K562 (cell line): ENCODE measurements around the gene TMEM81. TPM values are rescaled to one million over a fixed set of nuclear protein-coding genes. Genes with fewer than 3 reads are reported as not detected.

Experiments
- ATF7 ChIP-seq: fragments of 450-650 bp; IDR thresholded peaks from 2 replicates; pipeline ENCODE4 v1.7.1; 2014; ENCODE audit warnings: mild to moderate bottlenecking, moderate library complexity
- FOXJ3 ChIP-seq: sonication (generic); formaldehyde crosslinking; IDR thresholded peaks from 2 replicates; pipeline ENCODE4 v1.4.0; 2020; ENCODE audit warnings: mild to moderate bottlenecking, missing genetic modification reagents
- FOXM1 ChIP-seq, 2 experiments: fragments of 450-650 bp in 1 of 2; sonication (generic) in 1 of 2; formaldehyde crosslinking in 1 of 2; IDR thresholded peaks; 2 replicates each; pipeline versions ENCODE4 v1.6.1 to v1.9.0; 2017 to 2022; ENCODE audit warnings: low read depth in 2 of 2, mild to moderate bottlenecking in 2 of 2, missing genetic modification reagents in 1 of 2, moderate library complexity in 1 of 2
- GATA2 ChIP-seq: sonication (generic); formaldehyde crosslinking; IDR thresholded peaks from 2 replicates; pipeline ENCODE4 v1.4.0; 2020; ENCODE audit warnings: mild to moderate bottlenecking, missing genetic modification reagents
- JUND ChIP-seq, 2 experiments: IDR thresholded peaks; 2 replicates in 1 of 2; 3 replicates in 1 of 2; pipeline ENCODE4 v1.6.1; 2011; ENCODE audit warnings: borderline replicate concordance in 2 of 2, low read depth in 2 of 2, low read length in 2 of 2, improper control_type of control experiment in 1 of 2, missing biosample characterization in 1 of 2, missing genetic modification characterization in 1 of 2, missing genetic modification reagents in 1 of 2
- KLF16 ChIP-seq: IDR thresholded peaks from 2 replicates; pipeline ENCODE4 v1.6.1; 2016; ENCODE audit warnings: antibody characterized with exemption
- MXD1 ChIP-seq: fragments of 250-450 bp; sonication (Bioruptor Pico); IDR thresholded peaks from 2 replicates; pipeline ENCODE4 v1.8.0; 2021; ENCODE audit warnings: borderline replicate concordance, mild to moderate bottlenecking, moderate library complexity; ENCODE audit not compliant: poor library complexity, severe bottlenecking
- RBM22 ChIP-seq: fragments of 200-400 bp; formaldehyde crosslinking; IDR thresholded peaks from 2 replicates; pipeline ENCODE4 v1.6.1; 2018; ENCODE audit warnings: low read length, low read depth; ENCODE audit not compliant: poor library complexity, severe bottlenecking
- SAP30 ChIP-seq: fragments of 200-600 bp; sonication (generic); IDR thresholded peaks from 2 replicates; pipeline ENCODE4 v1.6.1; 2012; ENCODE audit warnings: borderline replicate concordance, low read depth, mild to moderate bottlenecking, moderate library complexity, low read length, control low read depth, inconsistent platforms; ENCODE audit not compliant: insufficient read depth, poor library complexity, severe bottlenecking
- SIN3B ChIP-seq: fragments of 450-650 bp; IDR thresholded peaks from 2 replicates; pipeline ENCODE4 v1.6.1; 2017; ENCODE audit warnings: low read depth, mild to moderate bottlenecking, moderate library complexity
- SNIP1 ChIP-seq: fragments of 450-650 bp; IDR thresholded peaks from 2 replicates; pipeline ENCODE4 v1.7.1; 2017; ENCODE audit warnings: low read depth, mild to moderate bottlenecking
- ZFPM2 ChIP-seq: fragments of 250-450 bp; sonication (Bioruptor Pico); IDR thresholded peaks from 2 replicates; pipeline ENCODE4 v1.5.1; 2022; ENCODE audit warnings: mild to moderate bottlenecking
- ZFX ChIP-seq: sonication (generic); formaldehyde crosslinking; IDR thresholded peaks from 2 replicates; pipeline ENCODE4 v1.8.0; 2022; ENCODE audit warnings: mild to moderate bottlenecking, missing genetic modification reagents, moderate library complexity
- ZNF76 ChIP-seq: fragments of 250-450 bp; sonication (Bioruptor Pico); IDR thresholded peaks from 2 replicates; pipeline ENCODE4 v1.4.0; 2020; ENCODE audit warnings: mild to moderate bottlenecking, moderate library complexity, borderline replicate concordance
- polyA plus RNA-seq, 8 experiments: library from polyadenylated mRNA; depleted of rRNA in 4 of 8; stranded (reverse) in 5 of 8; unstranded in 3 of 8; fragments of >200 nt; fragmentation: Nextera tagmentation in 2 of 8; fragmentation: Illumina TruSeq in 1 of 8; extraction: Ambion mirVana in 2 of 8; extraction: Trizol in 1 of 8; gene quantifications; 2 replicates each; pipeline versions ENCODE4 v1.2.1 to v1.2.3, GENCODE V29; 2011 to 2014; ENCODE audit warnings: inconsistent platforms in 1 of 8, missing spikeins in 1 of 8
- total RNA-seq, 7 experiments: library from RNA; depleted of rRNA in 6 of 7; stranded (reverse); fragments of >200 nt in 6 of 7; fragmentation: Illumina TruSeq in 2 of 7; extraction: Trizol in 2 of 7; gene quantifications; 2 replicates each; pipeline versions ENCODE4 v1.2.1 to v1.2.3, GENCODE V29; 2011 to 2021; ENCODE audit warnings: low replicate concordance in 1 of 7
- TF ChIP-seq, protein P1 (sequence below), 2 experiments: IDR thresholded peaks; 2 replicates each; pipeline ENCODE4 v1.6.1; 2012; ENCODE audit warnings: improper control_type of control experiment in 2 of 2, low read depth in 2 of 2, low read length in 2 of 2, borderline replicate concordance in 1 of 2
- TF ChIP-seq, protein P2 (sequence below): sonication (generic); formaldehyde crosslinking; IDR thresholded peaks from 2 replicates; pipeline ENCODE4 v1.9.0; 2022; ENCODE audit warnings: mild to moderate bottlenecking, missing genetic modification reagents
- TF ChIP-seq, protein P3 (sequence below): fragments of 450-650 bp; formaldehyde crosslinking; IDR thresholded peaks from 2 replicates; pipeline ENCODE4 v1.4.0; 2020; ENCODE audit warnings: mild to moderate bottlenecking, mixed read lengths

Gene TMEM81
- total and polyA plus RNA-seq, 9 of the 15 experiments (the other 6 are each of a cell fraction or from before 2014, with no cell fraction given) = 3.2 to 6.1 (median 4.4) TPM

GRCh38 chr1:205121660-205122488, 37.6 kb upstream of the TMEM81 start, which contains the start of gene RBBP5 (continued):
- peak; percentile 97 for TF ChIP-seq ATF7
- TF ChIP-seq FOXJ3 (CRISPR knock-in tag) = no peak
- no peak for TF ChIP-seq GATA2 (CRISPR knock-in tag)
- TF ChIP-seq FOXM1 (IDR thresholded peaks at IDR 0.05; ENCODE audit: low read depth) = peak; percentile 92
- TF ChIP-seq FOXM1 (CRISPR knock-in tag; IDR thresholded peaks at IDR 0.05; ENCODE audit: low read depth) = no peak
- peak; percentile 70; the same call in 1 of the 2 replicates for TF ChIP-seq ZNF76 (CRISPR knock-in tag)
- no peak for TF ChIP-seq MXD1 (CRISPR knock-in tag)
- TF ChIP-seq, protein P1, sequence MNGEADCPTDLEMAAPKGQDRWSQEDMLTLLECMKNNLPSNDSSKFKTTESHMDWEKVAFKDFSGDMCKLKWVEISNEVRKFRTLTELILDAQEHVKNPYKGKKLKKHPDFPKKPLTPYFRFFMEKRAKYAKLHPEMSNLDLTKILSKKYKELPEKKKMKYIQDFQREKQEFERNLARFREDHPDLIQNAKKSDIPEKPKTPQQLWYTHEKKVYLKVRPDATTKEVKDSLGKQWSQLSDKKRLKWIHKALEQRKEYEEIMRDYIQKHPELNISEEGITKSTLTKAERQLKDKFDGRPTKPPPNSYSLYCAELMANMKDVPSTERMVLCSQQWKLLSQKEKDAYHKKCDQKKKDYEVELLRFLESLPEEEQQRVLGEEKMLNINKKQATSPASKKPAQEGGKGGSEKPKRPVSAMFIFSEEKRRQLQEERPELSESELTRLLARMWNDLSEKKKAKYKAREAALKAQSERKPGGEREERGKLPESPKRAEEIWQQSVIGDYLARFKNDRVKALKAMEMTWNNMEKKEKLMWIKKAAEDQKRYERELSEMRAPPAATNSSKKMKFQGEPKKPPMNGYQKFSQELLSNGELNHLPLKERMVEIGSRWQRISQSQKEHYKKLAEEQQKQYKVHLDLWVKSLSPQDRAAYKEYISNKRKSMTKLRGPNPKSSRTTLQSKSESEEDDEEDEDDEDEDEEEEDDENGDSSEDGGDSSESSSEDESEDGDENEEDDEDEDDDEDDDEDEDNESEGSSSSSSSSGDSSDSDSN (IDR thresholded peaks at IDR 0.05; ENCODE audit: borderline replicate concordance in 1 of 2, low read depth in 2 of 2, low read length in 2 of 2) = peak; percentile 51 to 85; a peak in 3 of 4 replicates
- peak; percentile 69 for TF ChIP-seq KLF16
- peak; percentile 92 for TF ChIP-seq SIN3B
- TF ChIP-seq, protein P2, sequence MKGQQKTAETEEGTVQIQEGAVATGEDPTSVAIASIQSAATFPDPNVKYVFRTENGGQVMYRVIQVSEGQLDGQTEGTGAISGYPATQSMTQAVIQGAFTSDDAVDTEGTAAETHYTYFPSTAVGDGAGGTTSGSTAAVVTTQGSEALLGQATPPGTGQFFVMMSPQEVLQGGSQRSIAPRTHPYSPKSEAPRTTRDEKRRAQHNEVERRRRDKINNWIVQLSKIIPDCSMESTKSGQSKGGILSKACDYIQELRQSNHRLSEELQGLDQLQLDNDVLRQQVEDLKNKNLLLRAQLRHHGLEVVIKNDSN (CRISPR knock-in tag) = no peak
- TF ChIP-seq ZFX (CRISPR knock-in tag) = peak; percentile 87
- TF ChIP-seq JUND (IDR thresholded peaks at IDR 0.05; ENCODE audit: borderline replicate concordance, low read depth, low read length) = peak; percentile 94
- TF ChIP-seq JUND (tag; IDR thresholded peaks at IDR 0.05; ENCODE audit: borderline replicate concordance, low read depth, low read length) = peak; percentile 93
- TF ChIP-seq SNIP1 = no peak; the same call in 1 of the 2 replicates
- TF ChIP-seq ZFPM2 (CRISPR knock-in tag) = 0 out of 2 replicates have a peak, but pooled peaks have one; percentile 33
- peak; percentile 89 for TF ChIP-seq SAP30
- TF ChIP-seq, protein P3, sequence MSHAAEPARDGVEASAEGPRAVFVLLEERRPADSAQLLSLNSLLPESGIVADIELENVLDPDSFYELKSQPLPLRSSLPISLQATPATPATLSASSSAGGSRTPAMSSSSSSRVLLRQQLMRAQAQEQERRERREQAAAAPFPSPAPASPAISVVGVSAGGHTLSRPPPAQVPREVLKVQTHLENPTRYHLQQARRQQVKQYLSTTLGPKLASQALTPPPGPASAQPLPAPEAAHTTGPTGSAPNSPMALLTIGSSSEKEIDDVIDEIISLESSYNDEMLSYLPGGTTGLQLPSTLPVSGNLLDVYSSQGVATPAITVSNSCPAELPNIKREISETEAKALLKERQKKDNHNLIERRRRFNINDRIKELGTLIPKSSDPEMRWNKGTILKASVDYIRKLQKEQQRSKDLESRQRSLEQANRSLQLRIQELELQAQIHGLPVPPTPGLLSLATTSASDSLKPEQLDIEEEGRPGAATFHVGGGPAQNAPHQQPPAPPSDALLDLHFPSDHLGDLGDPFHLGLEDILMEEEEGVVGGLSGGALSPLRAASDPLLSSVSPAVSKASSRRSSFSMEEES = no peak
- TF ChIP-seq RBM22 = no peak
